IPS-20b (cell line): ENCODE data around the gene GPAT3.

ENCODE experiments used
- H3K27ac ChIP-seq: one replicate; pipeline ENCODE4 v1.5.1; 2013; ENCODE audit warnings: low read length
- H3K27me3 ChIP-seq: 2 replicates; pipeline ENCODE4 v1.6.1; 2013; ENCODE audit warnings: mild to moderate bottlenecking, low read length, inconsistent platforms; ENCODE audit not compliant: insufficient read depth
- H3K36me3 ChIP-seq: 2 replicates; pipeline ENCODE4 v1.6.1; 2013; ENCODE audit warnings: low read depth, mild to moderate bottlenecking, inconsistent platforms, low read length, moderate library complexity; ENCODE audit not compliant: insufficient read depth
- H3K4me1 ChIP-seq: 2 replicates; pipeline ENCODE4 v1.6.1; 2013; ENCODE audit warnings: mild to moderate bottlenecking, control low read depth, inconsistent platforms, low read length, moderate library complexity; ENCODE audit not compliant: insufficient read depth
- H3K4me3 ChIP-seq: 2 replicates; pipeline ENCODE4 v1.5.1; 2013; ENCODE audit warnings: mild to moderate bottlenecking, low read length, inconsistent platforms
- H3K9ac ChIP-seq: 2 replicates; pipeline ENCODE4 v1.6.1; 2013; ENCODE audit warnings: low read depth, mild to moderate bottlenecking, inconsistent platforms, low read length, moderate library complexity
- H3K9me3 ChIP-seq: 2 replicates; pipeline ENCODE4 v1.6.1; 2013; ENCODE audit warnings: mild to moderate bottlenecking, low read depth, low read length, inconsistent platforms; ENCODE audit not compliant: insufficient read depth

Gene GPAT3

GRCh38 chr4:83510442-83510841 is 25.5 kb upstream of the GPAT3 start:
- Histone ChIP-seq H3K27ac (no peak overlapping the region), H3K9me3 (no peaks in the 10 kb centered on the region), H3K4me3 (no peak overlapping the region), H3K27me3 (no peaks in the 10 kb centered on the region), H3K9ac (no peak overlapping the region), H3K36me3 (no peaks in the 10 kb centered on the region), H3K4me1 (no peaks in the 10 kb centered on the region)

- Histone ChIP-seq H3K27ac (no peak overlapping the region), H3K9me3 (no peaks in the 10 kb centered on the region), H3K9ac (no peak overlapping the region)
Observed at GRCh38 chr4:83516042-83516772, 19.7 kb upstream of the GPAT3 start.

GRCh38 chr4:83522239-83522638 is 13.7 kb upstream of the GPAT3 start:
- no peaks in the 10 kb centered on the region for H3K36me3 ChIP-seq
- no peak overlapping the region for H3K4me3 ChIP-seq
- H3K27me3 ChIP-seq = no peaks in the 10 kb centered on the region
- no peak overlapping the region for H3K27ac ChIP-seq
- H3K9ac ChIP-seq = no peak overlapping the region
- no peaks in the 10 kb centered on the region; the same call in 1 of the 2 replicates for H3K9me3 ChIP-seq
- no peaks in the 10 kb centered on the region for H3K4me1 ChIP-seq

More at GRCh38 chr4:83516042-83516772, 19.7 kb upstream of the GPAT3 start:
- H3K4me1 ChIP-seq = no peaks in the 10 kb centered on the region
- H3K27me3 ChIP-seq = no peaks in the 10 kb centered on the region
- H3K36me3 ChIP-seq = no peaks in the 10 kb centered on the region
- H3K4me3 ChIP-seq = no peak overlapping the region

GRCh38 chr4:83527671-83528070 is 8.2 kb upstream of the GPAT3 start:
- H3K9me3 ChIP-seq = no peaks in the 10 kb centered on the region; the same call in 1 of the 2 replicates
- H3K36me3 ChIP-seq = no peaks in the 10 kb centered on the region
- H3K4me1 ChIP-seq = no peaks in the 10 kb centered on the region
- H3K4me3 ChIP-seq = no peak overlapping the region
- H3K9ac ChIP-seq = no peak overlapping the region
- no peak overlapping the region for H3K27ac ChIP-seq
- H3K27me3 ChIP-seq = no peaks in the 10 kb centered on the region

- Histone ChIP-seq H3K9ac (peak overlapping the region; percentile 60; the same call in 1 of the 2 replicates), H3K27me3 (peaks cover 67% of the 10 kb centered on the region), H3K36me3 (no peaks in the 10 kb centered on the region), H3K4me3 (peak overlapping the region; percentile 88), H3K4me1 (no peaks in the 10 kb centered on the region), H3K9me3 (no peaks in the 10 kb centered on the region), H3K27ac (no peak overlapping the region)
Observed at GRCh38 chr4:83536362-83537272, 709 bp downstream of the GPAT3 start.

- Histone ChIP-seq H3K4me3 (no peak overlapping the region), H3K27me3 (peaks cover 23% of the 10 kb centered on the region), H3K27ac (no peak overlapping the region), H3K4me1 (no peaks in the 10 kb centered on the region), H3K9me3 (no peaks in the 10 kb centered on the region), H3K36me3 (no peaks in the 10 kb centered on the region), H3K9ac (no peak overlapping the region)
Observed at GRCh38 chr4:83542225-83542624, 6.3 kb downstream of the GPAT3 start.

- no peaks in the 10 kb centered on the region for H3K27me3 ChIP-seq
- no peak overlapping the region for H3K27ac ChIP-seq
- no peaks in the 10 kb centered on the region for H3K9me3 ChIP-seq
- no peak overlapping the region for H3K9ac ChIP-seq
- H3K4me1 ChIP-seq = no peaks in the 10 kb centered on the region
- no peaks in the 10 kb centered on the region for H3K36me3 ChIP-seq
- H3K4me3 ChIP-seq = no peak overlapping the region
Observed at GRCh38 chr4:83546786-83547185, 10.9 kb downstream of the GPAT3 start.

- H3K27ac ChIP-seq = no peak overlapping the region
- H3K36me3 ChIP-seq = no peaks in the 10 kb centered on the region
- no peaks in the 10 kb centered on the region for H3K27me3 ChIP-seq
- no peak overlapping the region for H3K9ac ChIP-seq
- no peaks in the 10 kb centered on the region for H3K9me3 ChIP-seq
- no peaks in the 10 kb centered on the region for H3K4me1 ChIP-seq
- H3K4me3 ChIP-seq = no peak overlapping the region
Observed at GRCh38 chr4:83548151-83548905, 12.4 kb downstream of the GPAT3 start.

GRCh38 chr4:83552083-83552482 is 16.2 kb downstream of the GPAT3 start:
- Histone ChIP-seq H3K4me1 (no peaks in the 10 kb centered on the region), H3K27ac (no peak overlapping the region), H3K4me3 (no peak overlapping the region), H3K9me3 (no peaks in the 10 kb centered on the region), H3K9ac (no peak overlapping the region), H3K27me3 (no peaks in the 10 kb centered on the region), H3K36me3 (no peaks in the 10 kb centered on the region)

- Histone ChIP-seq H3K27me3 (no peaks in the 10 kb centered on the region), H3K4me1 (no peaks in the 10 kb centered on the region), H3K27ac (no peak overlapping the region), H3K9me3 (no peaks in the 10 kb centered on the region), H3K9ac (no peak overlapping the region), H3K36me3 (no peaks in the 10 kb centered on the region), H3K4me3 (no peak overlapping the region)
Observed at GRCh38 chr4:83552924-83553323, 17.0 kb downstream of the GPAT3 start.

GRCh38 chr4:83556006-83556707 is 20.2 kb downstream of the GPAT3 start:
- Histone ChIP-seq H3K27me3 (no peaks in the 10 kb centered on the region), H3K9ac (no peak overlapping the region), H3K4me1 (no peaks in the 10 kb centered on the region), H3K27ac (no peak overlapping the region), H3K9me3 (no peaks in the 10 kb centered on the region), H3K36me3 (no peaks in the 10 kb centered on the region), H3K4me3 (no peak overlapping the region)
